Hematopoietic multipotent progenitor cell treated with erythropoietin and hydrocortisone succinate and interleukin-3 and kit ligand, for 6 days (in vitro differentiated cells): ENCODE measurements around the gene CDC20.

Experiments used
- DNase-seq: peaks from one replicate; pipeline ENCODE4 v3.0.0-alpha.2; 2015

CDC20 gene

GRCh38 chr1:43358746-43359693 lies at the start of gene CDC20:
TSS of gene CDC20 (plus strand) at chr1:43358981. CDS start at chr1:43359216, 235 bp downstream.
- peak; percentile 99 for DNase-seq

GRCh38 chr1:43309405-43310025 lies 49.3 kb upstream of the CDC20 start:
- no peak for DNase-seq

GRCh38 chr1:43311521-43311920 lies 47.3 kb upstream of the CDC20 start:
- DNase-seq, result no peak

GRCh38 chr1:43312212-43312623 lies 46.6 kb upstream of the CDC20 start:
- DNase-seq, result no peak

GRCh38 chr1:43312663-43313515 lies 45.9 kb upstream of the CDC20 start:
- no peak for DNase-seq

- no peak for DNase-seq
Observed at GRCh38 chr1:43313771-43314170, 45.0 kb upstream of the CDC20 start.

GRCh38 chr1:43314233-43314632 lies 44.5 kb upstream of the CDC20 start:
- DNase-seq, result no peak

- no peak for DNase-seq
Observed at GRCh38 chr1:43315481-43315880, 43.3 kb upstream of the CDC20 start.

GRCh38 chr1:43315963-43316737 lies 42.6 kb upstream of the CDC20 start:
- DNase-seq, result no peak

GRCh38 chr1:43316738-43317520 lies 41.9 kb upstream of the CDC20 start:
- no peak for DNase-seq

- no peak for DNase-seq
Observed at GRCh38 chr1:43317817-43318471, 40.8 kb upstream of the CDC20 start.

GRCh38 chr1:43318831-43319230 lies 40.0 kb upstream of the CDC20 start:
- no peak for DNase-seq

- no peak for DNase-seq
Observed at GRCh38 chr1:43319288-43319687, 39.5 kb upstream of the CDC20 start.

- DNase-seq, result no peak
Observed at GRCh38 chr1:43319766-43320165, 39.0 kb upstream of the CDC20 start.

- DNase-seq, result no peak
Observed at GRCh38 chr1:43321331-43321891, 37.4 kb upstream of the CDC20 start.

GRCh38 chr1:43322506-43322905 lies 36.3 kb upstream of the CDC20 start:
- DNase-seq, result no peak

GRCh38 chr1:43324810-43325209 lies 34.0 kb upstream of the CDC20 start:
- DNase-seq, result no peak

GRCh38 chr1:43325381-43325780 lies 33.4 kb upstream of the CDC20 start:
- no peak for DNase-seq

- no peak for DNase-seq
Observed at GRCh38 chr1:43327549-43328292, 31.1 kb upstream of the CDC20 start.
